CD14-positive monocyte (primary cell): ENCODE results near the gene EFCAB5. TPM values are rescaled to one million over a fixed set of nuclear protein-coding genes. Genes with fewer than 3 reads are reported as not detected.

Experiments
- DNase-seq, 3 donors: peaks; one replicate each; pipeline ENCODE4 v3.0.0-alpha.2; 2011 to 2022
- H2AFZ ChIP-seq: 2 replicates; pipeline ENCODE4 v1.6.0; 2012; ENCODE audit warnings: mild to moderate bottlenecking, low read depth, low read length, inconsistent platforms; ENCODE audit not compliant: insufficient read depth, poor library complexity, severe bottlenecking
- H3K27ac ChIP-seq, 2 donors: 1 replicate in 1 of 2; 2 replicates in 1 of 2; pipeline ENCODE4 v1.5.1; 2012 to 2013; ENCODE audit warnings: low read length in 2 of 2, control low read depth in 1 of 2, inconsistent platforms in 1 of 2, low read depth in 1 of 2, mild to moderate bottlenecking in 1 of 2
- H3K27me3 ChIP-seq, 2 donors: one replicate each; pipeline versions ENCODE4 v1.6.0 to v1.6.1; 2011 to 2013; ENCODE audit warnings: low read length in 2 of 2; ENCODE audit not compliant: control insufficient read depth in 2 of 2, insufficient read depth in 2 of 2
- H3K36me3 ChIP-seq, 2 donors: replicated peaks in 1 of 2; 1 replicate in 1 of 2; 2 replicates in 1 of 2; pipeline versions ENCODE4 v1.5.1 to v1.6.1; 2012 to 2013; ENCODE audit warnings: low read length in 2 of 2, control low read depth in 1 of 2, inconsistent platforms in 1 of 2, mild to moderate bottlenecking in 1 of 2; ENCODE audit not compliant: insufficient read depth in 2 of 2, control insufficient read depth in 1 of 2
- H3K4me1 ChIP-seq, 2 donors: 1 replicate in 1 of 2; 2 replicates in 1 of 2; pipeline versions ENCODE4 v1.5.1 to v1.6.1; 2012 to 2013; ENCODE audit warnings: low read length in 2 of 2, control low read depth in 1 of 2, inconsistent platforms in 1 of 2, mild to moderate bottlenecking in 1 of 2, moderate library complexity in 1 of 2; ENCODE audit not compliant: insufficient read depth in 2 of 2, control insufficient read depth in 1 of 2
- H3K4me2 ChIP-seq: replicated peaks from 2 replicates; pipeline ENCODE3; 2012; ENCODE audit warnings: low read length, moderate library complexity, mild to moderate bottlenecking; ENCODE audit not compliant: poor library complexity, severe bottlenecking; ENCODE audit errors: extremely low read depth
- H3K4me3 ChIP-seq, 3 experiments: fragments of 200-600 bp in 1 of 3; sonication (generic) in 1 of 3; replicated peaks in 1 of 3; 1 replicate in 2 of 3; 2 replicates in 1 of 3; pipeline ENCODE4 v1.5.1; 2011 to 2013; ENCODE audit warnings: low read length in 3 of 3, mild to moderate bottlenecking in 3 of 3, control low read depth in 2 of 3, low read depth in 2 of 3, inconsistent platforms in 1 of 3, moderate library complexity in 1 of 3
- H3K79me2 ChIP-seq: 2 replicates; pipeline ENCODE4 v1.6.0; 2012; ENCODE audit warnings: mild to moderate bottlenecking, control low read depth, inconsistent platforms, low read length, moderate library complexity; ENCODE audit not compliant: insufficient read depth
- H3K9ac ChIP-seq: 2 replicates; pipeline ENCODE4 v1.6.0; 2017; ENCODE audit warnings: low read length, mild to moderate bottlenecking; ENCODE audit not compliant: insufficient read depth, poor library complexity, severe bottlenecking
- H3K9me3 ChIP-seq, 2 donors: replicated peaks in 1 of 2; 1 replicate in 1 of 2; 2 replicates in 1 of 2; pipeline versions ENCODE4 v1.5.1 to v1.6.1; 2012 to 2013; ENCODE audit warnings: low read length in 2 of 2, control low read depth in 1 of 2; ENCODE audit not compliant: control insufficient read depth in 1 of 2, insufficient read depth in 1 of 2
- H4K20me1 ChIP-seq: 2 replicates; pipeline ENCODE4 v1.6.0; 2012; ENCODE audit warnings: mild to moderate bottlenecking, low read length, control low read depth, moderate library complexity; ENCODE audit not compliant: insufficient read depth
- H3K27ac Mint-ChIP-seq, 7 donors: one replicate each; pipeline ENCODE4 v1.8.0; 2020; ENCODE audit warnings: mild to moderate bottlenecking in 7 of 7, mixed read lengths in 7 of 7, moderate library complexity in 6 of 7, inconsistent platforms in 2 of 7
- H3K27me3 Mint-ChIP-seq, 3 donors: one replicate each; pipeline ENCODE4 v1.8.0; 2021 to 2022; ENCODE audit warnings: low read depth in 3 of 3, mild to moderate bottlenecking in 3 of 3, mixed read lengths in 3 of 3, moderate library complexity in 3 of 3, inconsistent platforms in 1 of 3
- H3K36me3 Mint-ChIP-seq, 2 donors: one replicate each; pipeline ENCODE4 v1.8.0; 2020; ENCODE audit warnings: mixed read lengths in 2 of 2, inconsistent platforms in 1 of 2, mild to moderate bottlenecking in 1 of 2
- H3K4me1 Mint-ChIP-seq: one replicate; pipeline ENCODE4 v1.8.0; 2020; ENCODE audit warnings: mild to moderate bottlenecking, mixed read lengths
- H3K4me3 Mint-ChIP-seq, 2 donors: one replicate each; pipeline ENCODE4 v1.8.0; 2020; ENCODE audit warnings: mild to moderate bottlenecking in 2 of 2, mixed read lengths in 2 of 2, moderate library complexity in 1 of 2
- H3K9me3 Mint-ChIP-seq, 7 donors: one replicate each; pipeline ENCODE4 v1.8.0; 2020 to 2022; ENCODE audit warnings: mixed read lengths in 7 of 7, mild to moderate bottlenecking in 6 of 7, moderate library complexity in 6 of 7, inconsistent platforms in 2 of 7
- WGBS: methylation state at CpG from one replicate; pipeline ENCODE4 v1.1.5; 2013; ENCODE audit warnings: missing lambda C conversion rate; ENCODE audit not compliant: insufficient coverage; 5-methylcytosine and 5-hydroxymethylcytosine counted together
- intact Hi-C, 2 donors: fragments of 100-400 bp; cut with micrococcal nuclease; formaldehyde crosslinking; loops; one replicate each; pipeline versions ENCODE4 v1.15.0 to v1.15.1; 2023
- polyA plus RNA-seq, 3 donors: library from polyadenylated mRNA; depleted of rRNA in 1 of 3; unstranded in 2 of 3; stranded (reverse) in 1 of 3; fragments of 300-500 nt in 2 of 3; fragments of >200 nt in 1 of 3; fragmentation: Illumina TruSeq in 2 of 3; gene quantifications; 1 replicate in 2 of 3; 2 replicates in 1 of 3; pipeline ENCODE4 v1.2.3, GENCODE V29; 2012 to 2021
- TF ChIP-seq, protein P1 (sequence below): fragments of 200-600 bp; IDR thresholded peaks from one replicate; pipeline ENCODE4 v1.8.0; 2022; ENCODE audit warnings: antibody characterized with exemption, mild to moderate bottlenecking

EFCAB5 gene
- polyA plus RNA-seq, 3 donors = 0.04 TPM; not detected in 2

DNA sequence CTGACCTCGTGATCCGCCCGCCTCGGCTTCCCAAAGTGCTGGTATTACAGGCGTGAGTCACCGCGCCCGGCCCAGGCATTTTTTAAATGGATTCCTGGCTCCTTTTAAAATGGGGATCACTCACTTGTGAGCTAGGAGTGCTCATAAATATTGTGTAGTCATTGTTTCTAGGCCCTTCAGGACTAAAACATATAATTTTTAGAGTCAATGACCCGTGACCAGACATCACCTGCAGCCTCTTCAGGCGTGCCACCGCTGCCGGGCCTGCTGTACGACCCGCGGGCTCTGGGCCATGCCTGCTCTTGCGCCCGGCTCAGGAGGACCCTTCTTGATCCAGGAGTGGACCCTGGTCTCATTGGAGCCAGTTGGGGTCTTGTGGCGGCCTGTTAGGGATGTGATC is 30.8 kb downstream of the EFCAB5 start:
- no peaks in the 10 kb centered on the region for H3K36me3 ChIP-seq
- no peaks in the 10 kb centered on the region for H3K36me3 Mint-ChIP-seq
- intact Hi-C loops = no loop called here
- H3K27me3 ChIP-seq = no peaks in the 10 kb centered on the region
- H3K9ac ChIP-seq = no peak overlapping the region
- no peak overlapping the region for H3K4me3 Mint-ChIP-seq
- 96% methylated on average over 11 of the region's 18 CpGs for WGBS
- H3K27ac ChIP-seq = no peak overlapping the region
- no peaks in the 10 kb centered on the region for H4K20me1 ChIP-seq
- H3K9me3 Mint-ChIP-seq = peaks cover 0 to 1% (median 0%) of the 10 kb centered on the region in 7 donors
- TF ChIP-seq, protein P1, sequence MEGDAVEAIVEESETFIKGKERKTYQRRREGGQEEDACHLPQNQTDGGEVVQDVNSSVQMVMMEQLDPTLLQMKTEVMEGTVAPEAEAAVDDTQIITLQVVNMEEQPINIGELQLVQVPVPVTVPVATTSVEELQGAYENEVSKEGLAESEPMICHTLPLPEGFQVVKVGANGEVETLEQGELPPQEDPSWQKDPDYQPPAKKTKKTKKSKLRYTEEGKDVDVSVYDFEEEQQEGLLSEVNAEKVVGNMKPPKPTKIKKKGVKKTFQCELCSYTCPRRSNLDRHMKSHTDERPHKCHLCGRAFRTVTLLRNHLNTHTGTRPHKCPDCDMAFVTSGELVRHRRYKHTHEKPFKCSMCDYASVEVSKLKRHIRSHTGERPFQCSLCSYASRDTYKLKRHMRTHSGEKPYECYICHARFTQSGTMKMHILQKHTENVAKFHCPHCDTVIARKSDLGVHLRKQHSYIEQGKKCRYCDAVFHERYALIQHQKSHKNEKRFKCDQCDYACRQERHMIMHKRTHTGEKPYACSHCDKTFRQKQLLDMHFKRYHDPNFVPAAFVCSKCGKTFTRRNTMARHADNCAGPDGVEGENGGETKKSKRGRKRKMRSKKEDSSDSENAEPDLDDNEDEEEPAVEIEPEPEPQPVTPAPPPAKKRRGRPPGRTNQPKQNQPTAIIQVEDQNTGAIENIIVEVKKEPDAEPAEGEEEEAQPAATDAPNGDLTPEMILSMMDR = no peak
- peaks cover 0 to 2% (median 1%) of the 10 kb centered on the region in 3 donors for H3K27me3 Mint-ChIP-seq
- no peaks in the 10 kb centered on the region for H3K4me1 Mint-ChIP-seq
- H3K4me1 ChIP-seq = no peaks in the 10 kb centered on the region
- no peaks in the 10 kb centered on the region for H3K9me3 ChIP-seq
- no peaks in the 10 kb centered on the region for H3K79me2 ChIP-seq
- no peak overlapping the region for H3K27ac Mint-ChIP-seq
- no peak overlapping the region for H3K4me2 ChIP-seq
- H2AFZ ChIP-seq = no peak overlapping the region
- DNase-seq = no peak
- H3K4me3 ChIP-seq = no peak overlapping the region

DNA sequence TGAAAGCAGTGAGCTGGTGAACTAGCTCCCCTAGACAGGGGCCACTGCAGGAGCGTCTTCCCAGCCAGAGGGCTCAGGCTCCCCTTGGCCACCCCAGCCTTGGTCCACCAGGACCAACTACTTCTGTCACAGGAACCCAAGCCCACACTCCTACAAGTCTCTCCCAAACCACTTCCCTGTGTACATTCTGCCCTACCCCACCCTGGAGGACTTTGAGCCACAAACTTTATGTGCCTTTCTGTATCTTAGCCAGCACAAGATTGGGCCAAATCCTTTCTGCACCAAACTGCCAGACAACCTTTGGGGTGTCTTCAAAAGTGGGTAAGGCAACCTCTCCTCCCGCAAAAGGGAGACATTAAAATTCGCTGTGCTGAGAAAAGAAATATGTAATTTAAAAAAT is 31.6 kb downstream of the EFCAB5 start:
- no peaks in the 10 kb centered on the region for H3K4me1 ChIP-seq
- H3K27ac ChIP-seq = no peak overlapping the region
- TF ChIP-seq, protein P1 = no peak
- H4K20me1 ChIP-seq = no peaks in the 10 kb centered on the region
- no peaks in the 10 kb centered on the region for H3K27me3 ChIP-seq
- no peak overlapping the region for H3K27ac Mint-ChIP-seq
- no peaks in the 10 kb centered on the region for H3K9me3 Mint-ChIP-seq
- intact Hi-C loops = no loop called here
- no peak overlapping the region for H3K9ac ChIP-seq
- no peak overlapping the region for H3K4me2 ChIP-seq
- no peak for DNase-seq
- WGBS = 100% methylated on average over 1 of the region's 3 CpGs
- no peak overlapping the region for H3K4me3 ChIP-seq
- H3K36me3 ChIP-seq = no peaks in the 10 kb centered on the region
- H2AFZ ChIP-seq = no peak overlapping the region
- peaks cover 0 to 2% (median 1%) of the 10 kb centered on the region in 3 donors for H3K27me3 Mint-ChIP-seq
- no peaks in the 10 kb centered on the region for H3K9me3 ChIP-seq
- no peaks in the 10 kb centered on the region for H3K4me1 Mint-ChIP-seq
- no peaks in the 10 kb centered on the region for H3K36me3 Mint-ChIP-seq
- H3K4me3 Mint-ChIP-seq = no peak overlapping the region
- no peaks in the 10 kb centered on the region for H3K79me2 ChIP-seq
